NT2/D1 (cell line): ENCODE data around the gene LEMD1.

ENCODE experiments used
- SUZ12 ChIP-seq: IDR thresholded peaks from 2 replicates; pipeline ENCODE4 v1.6.1; 2011; ENCODE audit not compliant: insufficient read length, insufficient read depth; ENCODE audit errors: extremely low read depth
- YY1 ChIP-seq: IDR thresholded peaks from 2 replicates; pipeline ENCODE4 v1.6.1; 2011; ENCODE audit not compliant: insufficient read length, insufficient read depth
- ZNF274 ChIP-seq: IDR thresholded peaks from 2 replicates; pipeline ENCODE4 v1.6.1; 2011; ENCODE audit warnings: mild to moderate bottlenecking, low read depth, low read length

- no peak for TF ChIP-seq ZNF274
- no peak for TF ChIP-seq YY1
- no peak for TF ChIP-seq SUZ12
Measured at GRCh38 chr1:205398586-205398985, 23.3 kb downstream of the LEMD1 start.
